B cell (primary cell): ENCODE results near the gene DEDD2. TPM values are rescaled to one million over a fixed set of nuclear protein-coding genes. Genes with fewer than 3 reads are reported as not detected.

Source experiments
- ATAC-seq: fragments of 200-7000 bp; cut with Tn5 transposase; one replicate; pipeline ENCODE4 v1.10.0; 2021; ENCODE audit warnings: low read depth, mild to moderate bottlenecking, moderate number of reproducible peaks, moderate library complexity
- CTCF ChIA-PET: fragments of 350-600 bp; sonication (Branson Sonifier 250); formaldehyde crosslinking; loops from one replicate; lab custom pipeline; 2021; ENCODE audit warnings: antibody characterized with exemption, inconsistent platforms; lab: Charles Lee
- POLR2A ChIA-PET: fragments of 350-600 bp; sonication (Branson Sonifier 250); formaldehyde crosslinking; loops from one replicate; lab custom pipeline; 2021; ENCODE audit warnings: antibody characterized with exemption; lab: Charles Lee
- DNase-seq: peaks from one replicate; pipeline ENCODE4 v3.0.0; 2013
- H2AFZ ChIP-seq: 2 replicates; pipeline ENCODE4 v1.6.1; 2012; ENCODE audit warnings: mild to moderate bottlenecking, low read depth, low read length; ENCODE audit not compliant: insufficient read depth, poor library complexity, severe bottlenecking
- H3K27ac ChIP-seq, 2 donors: 1 replicate in 1 of 2; 2 replicates in 1 of 2; pipeline ENCODE4 v1.5.1; 2012 to 2013; ENCODE audit warnings: low read length in 2 of 2, mild to moderate bottlenecking in 2 of 2, moderate library complexity in 1 of 2
- H3K27me3 ChIP-seq, 4 experiments: fragments of 200-600 bp in 1 of 4; sonication (generic) in 1 of 4; replicated peaks in 1 of 4; 1 replicate in 2 of 4; 2 replicates in 2 of 4; pipeline versions ENCODE4 v1.6.1 to v1.7.0; 2013 to 2016; ENCODE audit warnings: low read length in 3 of 4, mild to moderate bottlenecking in 2 of 4, mixed read lengths in 1 of 4, moderate library complexity in 1 of 4; ENCODE audit not compliant: insufficient read depth in 4 of 4, control insufficient read depth in 3 of 4; ENCODE audit errors: control extremely low read depth in 1 of 4
- H3K36me3 ChIP-seq, 2 experiments: replicated peaks in 1 of 2; 1 replicate in 1 of 2; 2 replicates in 1 of 2; pipeline versions ENCODE4 v1.6.1 to v1.7.1; 2013; ENCODE audit warnings: low read length in 1 of 2; ENCODE audit not compliant: insufficient read depth in 2 of 2, control insufficient read depth in 1 of 2; ENCODE audit errors: control extremely low read depth in 1 of 2, extremely low read depth in 1 of 2
- H3K4me1 ChIP-seq, 2 donors: fragments of 200-600 bp in 1 of 2; sonication (generic) in 1 of 2; 1 replicate in 1 of 2; 2 replicates in 1 of 2; pipeline versions ENCODE4 v1.5.1 to v1.6.1; 2013 to 2017; ENCODE audit warnings: low read length in 2 of 2; ENCODE audit not compliant: control insufficient read depth in 2 of 2, insufficient read depth in 2 of 2
- H3K4me2 ChIP-seq: replicated peaks from 2 replicates; pipeline ENCODE3; 2012; ENCODE audit warnings: mild to moderate bottlenecking, low read depth, low read length; ENCODE audit not compliant: poor library complexity, severe bottlenecking
- H3K4me3 ChIP-seq, 5 experiments: fragments of 200-600 bp in 1 of 5; sonication (generic) in 1 of 5; 1 replicate in 3 of 5; 2 replicates in 2 of 5; pipeline versions ENCODE4 v1.5.1 to v1.7.0; 2011 to 2016; ENCODE audit warnings: low read length in 4 of 5, mild to moderate bottlenecking in 4 of 5, low read depth in 2 of 5, control low read depth in 1 of 5, moderate library complexity in 1 of 5; ENCODE audit not compliant: insufficient read depth in 1 of 5; ENCODE audit errors: control extremely low read depth in 1 of 5, extremely low read depth in 1 of 5
- H3K79me2 ChIP-seq: fragments of 200-600 bp; sonication (generic); one replicate; pipeline ENCODE4 v1.6.0; 2016; ENCODE audit warnings: low read length; ENCODE audit not compliant: control insufficient read depth, insufficient read depth
- H3K9ac ChIP-seq: fragments of 200-600 bp; sonication (generic); 2 replicates; pipeline ENCODE4 v1.6.1; 2017; ENCODE audit warnings: mild to moderate bottlenecking, low read length, moderate library complexity
- H3K9me3 ChIP-seq, 3 donors: one replicate each; pipeline versions ENCODE4 v1.6.1 to v1.7.1; 2013; ENCODE audit warnings: low read length in 2 of 3; ENCODE audit not compliant: control insufficient read depth in 2 of 3, insufficient read depth in 1 of 3; ENCODE audit errors: control extremely low read depth in 1 of 3
- H4K20me1 ChIP-seq: 2 replicates; pipeline ENCODE4 v1.6.0; 2012; ENCODE audit warnings: mild to moderate bottlenecking, low read length; ENCODE audit not compliant: insufficient read depth, control insufficient read depth, poor library complexity, severe bottlenecking
- H3K27ac Mint-ChIP-seq: one replicate; pipeline ENCODE4 v1.8.0; 2021; ENCODE audit warnings: mixed read lengths
- H3K27me3 Mint-ChIP-seq: one replicate; pipeline ENCODE4 v1.8.0; 2021; ENCODE audit warnings: mixed read lengths
- H3K4me1 Mint-ChIP-seq: one replicate; pipeline ENCODE4 v1.8.0; 2021; ENCODE audit warnings: mixed read lengths
- H3K4me3 Mint-ChIP-seq: one replicate; pipeline ENCODE4 v1.8.0; 2021; ENCODE audit warnings: mixed read lengths
- H3K9me3 Mint-ChIP-seq: one replicate; pipeline ENCODE4 v1.8.0; 2022; ENCODE audit warnings: mixed read lengths; ENCODE audit not compliant: insufficient read depth
- EZH2 ChIP-seq: IDR thresholded peaks from 2 replicates; pipeline ENCODE4 v1.6.1; 2012; ENCODE audit warnings: borderline replicate concordance, low read depth, mild to moderate bottlenecking, moderate library complexity, low read length; ENCODE audit not compliant: insufficient read depth, poor library complexity, severe bottlenecking
- WGBS: methylation state at CpG from one replicate; pipeline ENCODE4 v1.1.5; 2013; ENCODE audit warnings: missing lambda C conversion rate; ENCODE audit not compliant: insufficient coverage; 5-methylcytosine and 5-hydroxymethylcytosine counted together
- intact Hi-C: fragments of 100-400 bp; cut with micrococcal nuclease; formaldehyde crosslinking; loops from one replicate; pipeline ENCODE4 v1.10.0; 2022
- polyA plus RNA-seq: library from polyadenylated mRNA; depleted of rRNA; stranded (reverse); fragments of >200 nt; gene quantifications from 2 replicates; pipeline ENCODE4 v1.2.3, GENCODE V29; 2012
- total RNA-seq, 2 donors: library from RNA; stranded (reverse); fragments of 120-200 nt in 1 of 2; gene quantifications; 1 replicate in 1 of 2; 2 replicates in 1 of 2; pipeline versions ENCODE4 v1.2.3 to v1.2.4, GENCODE V29; 2013 to 2022
- TF ChIP-seq, protein P1 (sequence below): fragments of 200-600 bp; IDR thresholded peaks from one replicate; pipeline ENCODE4 v1.8.0; 2022; ENCODE audit warnings: antibody characterized with exemption, mild to moderate bottlenecking

DEDD2 gene
- total and polyA plus RNA-seq, 2 donors (not counting 1 experiment from before 2014, with no cell fraction given), result 52.8 to 90.6 TPM

DNA sequence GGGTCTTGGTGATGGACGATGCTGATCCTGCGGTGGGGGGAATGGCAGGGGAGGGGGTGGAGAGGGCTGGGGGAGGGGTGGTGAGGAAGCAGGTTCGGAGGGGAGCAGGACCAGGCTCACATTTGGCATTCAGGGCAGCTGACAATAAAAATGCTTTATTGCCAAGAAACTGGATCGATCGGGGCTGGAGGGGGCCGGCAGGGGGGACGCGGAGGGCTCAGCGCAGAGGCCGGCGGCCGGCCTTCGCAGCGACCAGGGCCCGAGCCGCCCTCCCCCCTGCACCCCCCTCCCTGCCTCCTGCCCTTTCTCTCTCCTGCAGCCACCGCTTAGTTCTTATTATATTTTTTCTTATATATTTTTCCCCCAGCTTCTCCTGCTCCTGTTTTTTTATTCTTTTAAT lies 67.1 kb downstream of the DEDD2 start:
- no peak overlapping the region for H3K4me3 Mint-ChIP-seq
- ChIA-PET POLR2A (interaction anchor here (0.6 kb wide), 1 partner anchor 32 kb away, joined by 6 read pairs; no protein-coding TSS in a partner anchor), CTCF (no interaction called here)
- no peaks in the 10 kb centered on the region for H3K27me3 Mint-ChIP-seq
- peaks cover 28% of the 10 kb centered on the region for H3K4me1 Mint-ChIP-seq
- H3K9me3 Mint-ChIP-seq, result no peaks in the 10 kb centered on the region
- Histone ChIP-seq H4K20me1 (peaks cover 39% of the 10 kb centered on the region), H3K27me3 (no peaks in the 10 kb centered on the region), H3K9me3 (no peaks in the 10 kb centered on the region), H3K79me2 (peaks cover 21% of the 10 kb centered on the region), H3K36me3 (no peaks in the 10 kb centered on the region), H2AFZ (no peak overlapping the region), H3K9ac (no peak overlapping the region), H3K27ac (no peak overlapping the region), H3K4me3 (no peak overlapping the region), H3K4me1 (peaks cover 18 to 19% of the 10 kb centered on the region in 2 donors), H3K4me2 (no peak overlapping the region)
- intact Hi-C loops, result no loop called here
- WGBS, result 46% methylated on average over 4 of the region's 17 CpGs
- H3K27ac Mint-ChIP-seq, result no peak overlapping the region
- no peak for TF ChIP-seq EZH2
- TF ChIP-seq, protein P1, sequence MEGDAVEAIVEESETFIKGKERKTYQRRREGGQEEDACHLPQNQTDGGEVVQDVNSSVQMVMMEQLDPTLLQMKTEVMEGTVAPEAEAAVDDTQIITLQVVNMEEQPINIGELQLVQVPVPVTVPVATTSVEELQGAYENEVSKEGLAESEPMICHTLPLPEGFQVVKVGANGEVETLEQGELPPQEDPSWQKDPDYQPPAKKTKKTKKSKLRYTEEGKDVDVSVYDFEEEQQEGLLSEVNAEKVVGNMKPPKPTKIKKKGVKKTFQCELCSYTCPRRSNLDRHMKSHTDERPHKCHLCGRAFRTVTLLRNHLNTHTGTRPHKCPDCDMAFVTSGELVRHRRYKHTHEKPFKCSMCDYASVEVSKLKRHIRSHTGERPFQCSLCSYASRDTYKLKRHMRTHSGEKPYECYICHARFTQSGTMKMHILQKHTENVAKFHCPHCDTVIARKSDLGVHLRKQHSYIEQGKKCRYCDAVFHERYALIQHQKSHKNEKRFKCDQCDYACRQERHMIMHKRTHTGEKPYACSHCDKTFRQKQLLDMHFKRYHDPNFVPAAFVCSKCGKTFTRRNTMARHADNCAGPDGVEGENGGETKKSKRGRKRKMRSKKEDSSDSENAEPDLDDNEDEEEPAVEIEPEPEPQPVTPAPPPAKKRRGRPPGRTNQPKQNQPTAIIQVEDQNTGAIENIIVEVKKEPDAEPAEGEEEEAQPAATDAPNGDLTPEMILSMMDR, result no peak
- DNase-seq (no peak), ATAC-seq (no peak)

DNA sequence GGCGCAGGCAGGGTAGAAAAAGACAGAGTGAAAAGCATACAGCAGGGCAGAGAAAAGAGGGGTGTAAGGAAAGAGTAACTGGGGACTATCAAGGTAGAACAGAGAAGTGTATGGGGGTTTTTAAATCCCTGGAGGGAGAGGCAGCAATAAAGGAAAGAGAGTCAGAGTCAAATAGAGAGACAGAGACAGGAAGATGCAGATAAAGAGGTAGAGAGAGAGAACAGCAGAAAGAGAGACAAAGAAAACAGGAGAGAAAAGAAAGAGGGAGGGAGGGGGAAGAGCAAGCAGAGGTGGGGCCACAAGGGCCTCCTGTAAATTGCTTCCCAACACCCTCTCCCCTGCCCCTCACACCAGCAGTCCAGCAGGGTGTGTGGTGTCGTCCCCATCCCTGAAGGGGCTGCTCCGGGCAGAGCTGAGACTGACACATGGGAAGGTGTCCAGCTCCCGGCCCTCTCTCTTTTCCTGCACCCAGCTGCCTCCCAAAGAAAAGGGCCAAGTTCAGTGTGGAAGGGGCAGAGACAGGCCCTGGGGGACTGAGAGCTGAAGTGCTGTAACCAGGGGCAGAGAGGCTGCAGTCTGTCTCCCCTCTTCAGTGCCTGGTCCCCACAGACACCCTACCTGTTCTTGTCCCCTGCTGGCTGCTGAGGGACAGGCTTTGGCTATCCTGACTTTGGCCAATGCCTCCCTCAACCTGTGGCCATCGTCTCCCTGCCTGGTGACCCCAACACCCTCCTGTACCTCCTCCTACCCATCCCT lies 67.9 kb downstream of the DEDD2 start:
- TF ChIP-seq EZH2, result no peak
- TF ChIP-seq, protein P1, result no peak
- Histone ChIP-seq H3K27ac (no peak overlapping the region), H4K20me1 (peaks cover 43% of the 10 kb centered on the region), H3K27me3 (no peaks in the 10 kb centered on the region), H3K4me3 (no peak overlapping the region), H3K9ac (no peak overlapping the region), H3K9me3 (no peaks in the 10 kb centered on the region), H3K4me1 (peaks cover 11 to 12% of the 10 kb centered on the region in 2 donors), H3K79me2 (peaks cover 21% of the 10 kb centered on the region), H3K36me3 (no peaks in the 10 kb centered on the region), H2AFZ (no peak overlapping the region), H3K4me2 (no peak overlapping the region)
- H3K27ac Mint-ChIP-seq, result no peak overlapping the region
- peaks cover 21% of the 10 kb centered on the region for H3K4me1 Mint-ChIP-seq
- ChIA-PET POLR2A (no interaction called here), CTCF (interaction anchor here (1.3 kb wide), 1 partner anchor 41 kb away, joined by 3 read pairs; no protein-coding TSS in a partner anchor)
- no peak for ATAC-seq
- H3K4me3 Mint-ChIP-seq, result no peak overlapping the region
- 82% methylated on average over 1 of the region's 5 CpGs for WGBS
- H3K9me3 Mint-ChIP-seq, result no peaks in the 10 kb centered on the region
- no peak for DNase-seq
- intact Hi-C loops, result no loop called here
- H3K27me3 Mint-ChIP-seq, result no peaks in the 10 kb centered on the region
